Upper lobe of left lung (tissue), 4 donors: ENCODE results near the gene NACC2.
A peak's percentile ranks its signal among the peaks of the same experiment; 100 is the strongest.

Source experiments
- CTCF ChIP-seq, 6 experiments: fragments of 450-650 bp in 4 of 6; fragments of 200-600 bp in 2 of 6; sonication (generic) in 2 of 6; IDR thresholded peaks; one replicate each; pipeline ENCODE4 v1.5.1; 2016 to 2019; ENCODE audit warnings: antibody characterized with exemption in 6 of 6
- EP300 ChIP-seq, 4 donors: sonication (generic); formaldehyde crosslinking; IDR thresholded peaks; one replicate each; pipeline ENCODE4 v1.5.1; 2017; ENCODE audit warnings: antibody characterized with exemption in 4 of 4, control low read depth in 2 of 4
- POLR2A ChIP-seq, 4 donors: fragments of 450-650 bp; IDR thresholded peaks; one replicate each; pipeline ENCODE4 v1.5.1; 2016 to 2017; ENCODE audit warnings: antibody characterized with exemption in 4 of 4, mild to moderate bottlenecking in 2 of 4

- TF ChIP-seq CTCF (IDR thresholded peaks at IDR 0.05) (no peak), POLR2A (IDR thresholded peaks at IDR 0.05) (peak in 2 of 4 donors; percentile 22 to 41), EP300 (IDR thresholded peaks at IDR 0.05) (peak in 3 of 4 donors; percentile 11 to 71 (median 64))
Observed at GRCh38 chr9:135992486-135993408, 102.3 kb downstream of the NACC2 start.
